Gastrocnemius medialis (tissue), 4 donors: ENCODE data around the gene ITPK1.

Source experiments
- CTCF ChIP-seq, 5 experiments: fragments of 450-650 bp in 3 of 5; fragments of 200-600 bp in 2 of 5; sonication (generic) in 2 of 5; IDR thresholded peaks in 4 of 5; conservative IDR thresholded peaks in 1 of 5; 1 replicate in 4 of 5; 2 replicates in 1 of 5; pipeline ENCODE4 v1.5.1; 2016 to 2019; ENCODE audit warnings: antibody characterized with exemption in 5 of 5, mild to moderate bottlenecking in 3 of 5, moderate library complexity in 3 of 5
- POLR2A ChIP-seq, 2 donors: fragments of 450-650 bp; IDR thresholded peaks; one replicate each; pipeline ENCODE4 v1.6.1; 2017; ENCODE audit warnings: antibody characterized with exemption in 2 of 2, mild to moderate bottlenecking in 2 of 2, moderate library complexity in 2 of 2

- TF ChIP-seq POLR2A (IDR thresholded peaks at IDR 0.05) = no peak
- no peak for TF ChIP-seq CTCF (IDR thresholded peaks at IDR 0.05 in 4 of 5, conservative IDR thresholded peaks at IDR 0.05 in 1 of 5)
Observed at GRCh38 chr14:93056840-93057585, 58.7 kb downstream of the ITPK1 start.
